Measurements from ENCODE around the gene TM9SF1.

TM9SF1 gene

GRCh38 chr14:24151404-24152080, 43.7 kb downstream of the TM9SF1 start:
- no peak for DNase-seq (ENCODE audit: extremely low read depth in 1 of 2, low read depth in 1 of 2)

- DNase-seq (ENCODE audit: extremely low read depth in 1 of 2, low read depth in 1 of 2) = no peak
These were observed 44.2 kb downstream of the TM9SF1 start for GRCh38 chr14:24150993-24151392.

GRCh38 chr14:24150567-24150966, 44.7 kb downstream of the TM9SF1 start:
- no peak for DNase-seq (ENCODE audit: extremely low read depth in 1 of 2, low read depth in 1 of 2)

GRCh38 chr14:24150061-24150460, 45.2 kb downstream of the TM9SF1 start:
- no peak for DNase-seq (ENCODE audit: extremely low read depth in 1 of 2, low read depth in 1 of 2)

GRCh38 chr14:24149302-24149969, 45.8 kb downstream of the TM9SF1 start:
- DNase-seq (ENCODE audit: extremely low read depth in 1 of 2, low read depth in 1 of 2) = no peak

- DNase-seq (ENCODE audit: extremely low read depth in 1 of 2, low read depth in 1 of 2) = no peak
These were observed 47.3 kb downstream of the TM9SF1 start for GRCh38 chr14:24147761-24148428.

- peak; percentile 95 to 96 for DNase-seq (ENCODE audit: extremely low read depth in 1 of 2, low read depth in 1 of 2)
These were observed 48.1 kb downstream of the TM9SF1 start, which contains the start of gene RNF31 for GRCh38 chr14:24146978-24147760. TSS of gene RNF31 (plus strand) at chr14:24147498. CDS start at chr14:24147699, 201 bp downstream.

GRCh38 chr14:24146453-24146977, 48.7 kb downstream of the TM9SF1 start, which contains the start of gene PSME2:
TSS of gene PSME2 (minus strand) at chr14:24146610. CDS start at chr14:24146581, 29 bp downstream.
- DNase-seq (ENCODE audit: extremely low read depth in 1 of 2, low read depth in 1 of 2) = peak; percentile 38 to 65

GRCh38 chr14:24145690-24146452, 49.4 kb downstream of the TM9SF1 start:
- DNase-seq (ENCODE audit: extremely low read depth in 1 of 2, low read depth in 1 of 2) = no peak

- no peak for DNase-seq (ENCODE audit: extremely low read depth in 1 of 2, low read depth in 1 of 2)
These were observed 50.0 kb downstream of the TM9SF1 start for GRCh38 chr14:24145219-24145618.

- no peak for DNase-seq (ENCODE audit: extremely low read depth in 1 of 2, low read depth in 1 of 2)
These were observed 50.8 kb downstream of the TM9SF1 start for GRCh38 chr14:24144451-24144850.

- no peak for DNase-seq (ENCODE audit: extremely low read depth in 1 of 2, low read depth in 1 of 2)
These were observed 51.7 kb downstream of the TM9SF1 start for GRCh38 chr14:24143511-24143910.

- DNase-seq (ENCODE audit: extremely low read depth in 1 of 2, low read depth in 1 of 2) = peak; percentile 98 to 100
These were observed 54.0 kb downstream of the TM9SF1 start, which contains the start of gene EMC9 for GRCh38 chr14:24141097-24141880. TSS of gene EMC9 (minus strand) at chr14:24141591. CDS start at chr14:24141304, 287 bp downstream.

- no peak for DNase-seq (ENCODE audit: extremely low read depth in 1 of 2, low read depth in 1 of 2)
These were observed 55.8 kb downstream of the TM9SF1 start for GRCh38 chr14:24139272-24139934.
